Natural killer cell treated with Interleukin-12 subunit alpha and Interleukin-12 subunit beta and Interleukin-15 and Interleukin-18, amount 100 ng/mL, for 72 hours (primary cell): ENCODE results near the gene EMID1. TPM values are rescaled to one million over a fixed set of nuclear protein-coding genes. Genes with fewer than 3 reads are reported as not detected.

Experiments used
- ATAC-seq, 2 donors: fragments of 150-1000 bp; cut with Tn5 transposase in 1 of 2; sonication (Bioruptor Pico), chemical (Tn5 transposase) in 1 of 2; 2 replicates each; pipeline ENCODE4 v1.10.0; 2021
- DNase-seq: peaks from one replicate; pipeline ENCODE4 v3.0.0; 2022; ENCODE audit warnings: low spot score
- H3K27ac Mint-ChIP-seq, 2 donors: 1 replicate in 1 of 2; 2 replicates in 1 of 2; pipeline ENCODE4 v1.8.0; 2022; ENCODE audit warnings: mixed read lengths in 2 of 2, mild to moderate bottlenecking in 1 of 2, moderate library complexity in 1 of 2
- H3K27me3 Mint-ChIP-seq, 2 donors: 1 replicate in 1 of 2; 2 replicates in 1 of 2; pipeline ENCODE4 v1.8.0; 2022; ENCODE audit warnings: mixed read lengths in 2 of 2
- H3K36me3 Mint-ChIP-seq: one replicate; pipeline ENCODE4 v1.8.0; 2022; ENCODE audit warnings: mixed read lengths
- H3K4me1 Mint-ChIP-seq, 2 donors: 1 replicate in 1 of 2; 2 replicates in 1 of 2; pipeline ENCODE4 v1.8.0; 2022; ENCODE audit warnings: low read depth in 2 of 2, mixed read lengths in 2 of 2, mild to moderate bottlenecking in 1 of 2
- H3K4me3 Mint-ChIP-seq: one replicate; pipeline ENCODE4 v1.8.0; 2022; ENCODE audit warnings: mixed read lengths
- H3K9me3 Mint-ChIP-seq: 2 replicates; pipeline ENCODE4 v1.8.0; 2022; ENCODE audit warnings: mixed read lengths
- total RNA-seq, 2 donors: library from RNA; stranded (reverse); gene quantifications; one replicate each; pipeline ENCODE4 v1.2.3, GENCODE V29; 2022

EMID1 gene
- total RNA-seq, 2 donors from 2014 or later = 0.67 to 0.71 TPM

GRCh38 chr22:29270475-29271271, 65.0 kb downstream of the EMID1 start:
- H3K4me3 Mint-ChIP-seq = peak overlapping the region; percentile 99
- no peaks in the 10 kb centered on the region for H3K27me3 Mint-ChIP-seq
- ATAC-seq (no peak), DNase-seq (no peak)
- H3K9me3 Mint-ChIP-seq = no peaks in the 10 kb centered on the region
- peak overlapping the region; percentile 98 to 100 for H3K27ac Mint-ChIP-seq
- peaks cover 65 to 75% of the 10 kb centered on the region in 2 donors for H3K4me1 Mint-ChIP-seq
- H3K36me3 Mint-ChIP-seq = peaks cover 56% of the 10 kb centered on the region

DNA sequence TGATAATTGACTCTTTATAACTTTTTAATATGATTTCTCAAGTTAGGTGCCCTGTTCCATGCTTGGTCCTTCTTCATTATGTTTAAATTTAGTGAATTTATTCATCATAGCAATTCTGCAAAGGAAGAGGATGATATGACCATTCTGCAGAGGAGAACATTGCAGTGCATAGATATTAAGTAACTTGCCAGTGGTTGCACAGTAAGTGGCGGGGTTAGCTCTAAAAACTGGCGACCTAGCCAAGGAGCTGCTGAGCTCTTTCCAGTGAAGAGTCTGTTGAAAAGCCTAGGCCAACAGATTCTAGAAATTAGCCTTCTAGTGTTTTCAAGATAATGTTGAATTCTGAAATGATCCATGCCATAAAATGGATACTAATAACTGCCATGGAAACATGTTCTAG, 66.9 kb downstream of the EMID1 start:
- peaks cover 72% of the 10 kb centered on the region for H3K36me3 Mint-ChIP-seq
- H3K27ac Mint-ChIP-seq = peak overlapping the region in 1 of 2 donors; percentile 98
- ATAC-seq (no peak), DNase-seq (no peak)
- peaks cover 65 to 82% of the 10 kb centered on the region in 2 donors for H3K4me1 Mint-ChIP-seq
- peak overlapping the region; percentile 99 for H3K4me3 Mint-ChIP-seq
- no peaks in the 10 kb centered on the region for H3K27me3 Mint-ChIP-seq
- no peaks in the 10 kb centered on the region for H3K9me3 Mint-ChIP-seq

GRCh38 chr22:29275167-29275566, 69.5 kb downstream of the EMID1 start:
- H3K27ac Mint-ChIP-seq = no peak overlapping the region
- H3K9me3 Mint-ChIP-seq = no peaks in the 10 kb centered on the region
- ATAC-seq = no peak

GRCh38 chr22:29275819-29276565, 70.3 kb downstream of the EMID1 start:
- H3K4me1 Mint-ChIP-seq = peaks cover 58 to 69% of the 10 kb centered on the region in 2 donors
- no peaks in the 10 kb centered on the region for H3K27me3 Mint-ChIP-seq
- no peak for ATAC-seq
- peak overlapping the region; percentile 35 for H3K4me3 Mint-ChIP-seq
- H3K27ac Mint-ChIP-seq = peak overlapping the region; percentile 11 to 45
- peaks cover 70% of the 10 kb centered on the region for H3K36me3 Mint-ChIP-seq
- no peak for DNase-seq
- no peaks in the 10 kb centered on the region for H3K9me3 Mint-ChIP-seq

More at GRCh38 chr22:29275167-29275566, 69.5 kb downstream of the EMID1 start:
- Mint-ChIP-seq H3K4me3 (no peak overlapping the region), H3K4me1 (peaks cover 63 to 77% of the 10 kb centered on the region in 2 donors), H3K36me3 (peaks cover 72% of the 10 kb centered on the region), H3K27me3 (no peaks in the 10 kb centered on the region)
- DNase-seq = no peak

DNA sequence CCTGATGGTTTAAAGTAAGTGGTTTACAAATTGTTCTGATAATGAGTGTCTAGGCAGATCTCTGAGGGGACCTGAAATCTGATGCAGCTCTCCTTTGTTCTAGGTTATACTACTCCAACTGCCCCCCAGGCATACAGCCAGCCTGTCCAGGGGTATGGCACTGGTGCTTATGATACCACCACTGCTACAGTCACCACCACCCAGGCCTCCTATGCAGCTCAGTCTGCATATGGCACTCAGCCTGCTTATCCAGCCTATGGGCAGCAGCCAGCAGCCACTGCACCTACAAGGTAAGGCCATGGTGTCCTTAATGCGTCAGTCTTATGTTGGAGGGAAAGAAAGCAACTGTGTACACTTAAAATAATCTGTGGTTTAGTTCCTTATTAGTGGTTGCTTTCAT, 72.2 kb downstream of the EMID1 start:
- Mint-ChIP-seq H3K4me1 (peaks cover 52 to 53% of the 10 kb centered on the region in 2 donors), H3K27me3 (no peaks in the 10 kb centered on the region), H3K27ac (peak overlapping the region in 1 of 2 donors; percentile 31), H3K9me3 (no peaks in the 10 kb centered on the region), H3K4me3 (no peak overlapping the region), H3K36me3 (peaks cover 66% of the 10 kb centered on the region)
- ATAC-seq = peak in 1 of 2 donors; percentile 28
- no peak for DNase-seq

DNA sequence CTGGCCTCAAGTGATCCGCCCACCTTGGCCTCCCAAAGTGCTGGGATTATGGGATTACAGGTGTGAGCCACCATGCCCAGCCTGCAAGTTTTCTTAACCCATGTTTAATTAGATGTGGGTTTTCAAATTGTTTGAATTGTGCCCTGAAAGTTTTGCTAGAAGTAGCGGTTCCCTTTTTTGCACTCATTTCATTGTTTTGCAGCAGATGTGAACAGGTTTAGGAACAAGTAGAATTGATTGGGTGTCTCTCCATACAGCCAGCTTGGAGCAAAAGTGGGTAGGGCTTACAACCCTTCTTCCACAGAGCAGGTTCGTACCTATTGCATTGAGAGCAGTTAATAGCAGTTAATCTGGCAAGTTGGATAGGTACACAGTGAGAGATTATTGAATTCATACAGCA, 78.5 kb downstream of the EMID1 start:
- Mint-ChIP-seq H3K4me3 (no peak overlapping the region), H3K36me3 (peaks cover 58% of the 10 kb centered on the region), H3K27ac (no peak overlapping the region), H3K4me1 (peaks cover 9 to 25% of the 10 kb centered on the region in 2 donors), H3K9me3 (no peaks in the 10 kb centered on the region), H3K27me3 (no peaks in the 10 kb centered on the region)
- DNase-seq (no peak), ATAC-seq (no peak)

DNA sequence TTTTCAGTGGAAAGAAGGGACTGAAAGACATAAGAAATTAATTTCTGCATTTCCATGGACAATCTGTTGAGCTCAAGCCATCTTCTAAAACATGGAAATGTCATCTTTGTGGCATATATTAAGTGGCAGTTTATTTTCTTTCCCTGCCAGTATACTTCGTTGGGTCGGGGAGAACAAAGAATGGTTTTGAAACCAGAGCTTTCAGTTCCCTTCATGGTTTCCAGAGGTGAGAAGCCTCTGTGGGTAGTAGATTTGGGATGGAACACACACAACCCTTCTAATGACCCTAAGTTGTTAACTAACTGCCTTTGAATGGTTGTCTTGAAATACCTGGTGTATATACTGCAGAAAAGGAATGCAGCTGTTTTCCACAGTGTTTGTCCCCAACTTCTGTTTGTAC, 83.1 kb downstream of the EMID1 start:
- ATAC-seq = no peak

GRCh38 chr22:29290061-29290460, 84.4 kb downstream of the EMID1 start:
- Mint-ChIP-seq H3K4me3 (no peak overlapping the region), H3K27me3 (no peaks in the 10 kb centered on the region), H3K27ac (no peak overlapping the region), H3K36me3 (peaks cover 52% of the 10 kb centered on the region), H3K4me1 (peaks cover 18 to 24% of the 10 kb centered on the region in 2 donors), H3K9me3 (no peaks in the 10 kb centered on the region)
- no peak for DNase-seq
- ATAC-seq = no peak

More for the DNA sequence above, 83.1 kb downstream of the EMID1 start:
- H3K4me1 Mint-ChIP-seq = peaks cover 18 to 24% of the 10 kb centered on the region in 2 donors
- no peak overlapping the region for H3K27ac Mint-ChIP-seq
- H3K9me3 Mint-ChIP-seq = no peaks in the 10 kb centered on the region
- DNase-seq = no peak
- H3K27me3 Mint-ChIP-seq = no peaks in the 10 kb centered on the region
- peaks cover 57% of the 10 kb centered on the region for H3K36me3 Mint-ChIP-seq
- no peak overlapping the region for H3K4me3 Mint-ChIP-seq

GRCh38 chr22:29291215-29291614, 85.5 kb downstream of the EMID1 start:
- H3K4me1 Mint-ChIP-seq = peaks cover 18 to 22% of the 10 kb centered on the region in 2 donors
- H3K9me3 Mint-ChIP-seq = no peaks in the 10 kb centered on the region
- ATAC-seq = no peak
- no peak for DNase-seq
- H3K36me3 Mint-ChIP-seq = peaks cover 52% of the 10 kb centered on the region
- no peak overlapping the region for H3K27ac Mint-ChIP-seq
- H3K27me3 Mint-ChIP-seq = no peaks in the 10 kb centered on the region
- no peak overlapping the region for H3K4me3 Mint-ChIP-seq

DNA sequence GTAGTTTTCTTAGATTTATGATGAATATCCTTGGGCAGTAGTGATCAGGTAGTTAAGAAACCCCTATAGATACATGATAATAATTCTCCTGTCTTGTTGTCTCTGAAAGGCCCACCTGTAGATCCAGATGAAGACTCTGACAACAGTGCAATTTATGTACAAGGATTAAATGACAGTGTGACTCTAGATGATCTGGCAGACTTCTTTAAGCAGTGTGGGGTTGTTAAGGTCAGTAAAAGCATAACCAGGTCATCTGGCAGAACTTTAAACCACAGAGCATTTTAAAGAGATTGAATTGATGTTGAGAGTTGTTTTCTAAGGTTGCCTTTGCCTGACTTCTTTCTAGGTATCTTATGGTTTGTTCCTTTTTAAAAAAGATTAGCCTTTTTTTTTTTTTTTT, 86.7 kb downstream of the EMID1 start:
- Mint-ChIP-seq H3K27me3 (no peaks in the 10 kb centered on the region), H3K36me3 (peaks cover 43% of the 10 kb centered on the region), H3K4me3 (no peak overlapping the region), H3K4me1 (peaks cover 17 to 18% of the 10 kb centered on the region in 2 donors), H3K9me3 (no peaks in the 10 kb centered on the region), H3K27ac (no peak overlapping the region)
- no peak for ATAC-seq
- no peak for DNase-seq

GRCh38 chr22:29298641-29299040, 92.9 kb downstream of the EMID1 start:
- Mint-ChIP-seq H3K9me3 (no peaks in the 10 kb centered on the region), H3K27me3 (no peaks in the 10 kb centered on the region), H3K27ac (no peak overlapping the region), H3K4me3 (no peak overlapping the region), H3K36me3 (peaks cover 30% of the 10 kb centered on the region), H3K4me1 (peaks cover 0 to 22% of the 10 kb centered on the region in 2 donors)
- no peak for ATAC-seq
- no peak for DNase-seq

- H3K4me1 Mint-ChIP-seq = peaks cover 0 to 25% of the 10 kb centered on the region in 2 donors
- peak overlapping the region; percentile 61 to 62 for H3K27ac Mint-ChIP-seq
- H3K36me3 Mint-ChIP-seq = peaks cover 30% of the 10 kb centered on the region
- DNase-seq (no peak), ATAC-seq (no peak)
- H3K4me3 Mint-ChIP-seq = no peak overlapping the region
- H3K27me3 Mint-ChIP-seq = no peaks in the 10 kb centered on the region
- H3K9me3 Mint-ChIP-seq = no peaks in the 10 kb centered on the region
Observed at GRCh38 chr22:29299136-29299900, 93.6 kb downstream of the EMID1 start.

DNA sequence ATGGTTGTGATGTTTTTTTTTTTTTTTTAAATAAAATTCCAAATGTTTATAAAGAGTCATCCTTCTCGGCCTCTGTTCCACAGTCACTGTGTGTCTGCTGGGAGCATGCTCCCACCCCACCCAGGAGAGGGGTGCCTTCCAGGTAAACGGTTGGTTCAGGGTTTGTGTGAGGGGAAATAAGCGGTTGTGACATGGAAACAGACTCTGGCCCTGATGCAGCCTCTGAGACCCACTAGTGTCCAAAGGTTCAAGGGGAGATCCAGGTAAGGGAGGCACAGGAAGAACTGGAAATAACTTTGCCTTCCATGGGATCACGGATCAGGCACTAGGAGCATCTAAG, 94.7 kb downstream of the EMID1 start:
- no peak for DNase-seq
- no peaks in the 10 kb centered on the region for H3K9me3 Mint-ChIP-seq
- no peak overlapping the region for H3K4me3 Mint-ChIP-seq
- ATAC-seq = no peak
- H3K4me1 Mint-ChIP-seq = peaks cover 0 to 33% of the 10 kb centered on the region in 2 donors
- H3K27ac Mint-ChIP-seq = peak overlapping the region in 1 of 2 donors; percentile 63
- peaks cover 30% of the 10 kb centered on the region for H3K36me3 Mint-ChIP-seq
- H3K27me3 Mint-ChIP-seq = peaks cover 2 to 6% of the 10 kb centered on the region in 2 donors
